ENCODE measurements around the gene CNN1. TPM values are rescaled to one million over a fixed set of nuclear protein-coding genes. Genes with fewer than 3 reads are reported as not detected.

CNN1 gene
- total and polyA plus RNA-seq, 2 of the 13 experiments (the other 11 are each of a cell fraction or from before 2014, with no cell fraction given): 0.70 to 1.1 TPM

- peak; percentile 96 for TF ChIP-seq GATAD1 (CRISPR knock-in tag; IDR thresholded peaks at IDR 0.05)
- peak; percentile 37 for TF ChIP-seq AGO2 (optimal IDR thresholded peaks at IDR 0.05; ENCODE audit: low read depth, low read length)
- peak; percentile 99 for TF ChIP-seq NR2C2 (CRISPR knock-in tag; IDR thresholded peaks at IDR 0.05; ENCODE audit: borderline replicate concordance)
- TF ChIP-seq DNMT3B (CRISPR knock-in tag; conservative IDR thresholded peaks at IDR 0.05): peak; percentile 89
- TF ChIP-seq TBL1XR1 (IDR thresholded peaks at IDR 0.05; ENCODE audit: borderline replicate concordance, low read length, partially characterized antibody): peak; percentile 22
- TF ChIP-seq KLF16 (CRISPR knock-in tag; IDR thresholded peaks at IDR 0.05): peak in 1 of 2 experiments; percentile 83; a peak in 1 of 4 replicates
- 0 out of 2 replicates have a peak, but pooled peaks have one; percentile 27 for TF ChIP-seq NFKBIZ (CRISPR knock-in tag; IDR thresholded peaks at IDR 0.05)
- TF ChIP-seq U2AF1 (optimal IDR thresholded peaks at IDR 0.05; ENCODE audit: low read depth, low read length): no peak
- peak; percentile 37 to 86; a peak in 2 of 4 replicates for TF ChIP-seq NR2F1 (CRISPR knock-in tag; IDR thresholded peaks at IDR 0.05)
- peak in 1 of 2 experiments; percentile 35; a peak in 1 of 4 replicates for TF ChIP-seq ATF4 (CRISPR knock-in tag; IDR thresholded peaks at IDR 0.05)
- peak; percentile 34; the same call in 1 of the 2 replicates for TF ChIP-seq ARID3A (IDR thresholded peaks at IDR 0.05; ENCODE audit: low read depth, low read length)
- TF ChIP-seq ZNF781 (CRISPR knock-in tag; IDR thresholded peaks at IDR 0.05; ENCODE audit: borderline replicate concordance, not compliant biosample characterization): no peak
- TF ChIP-seq ARID5B (CRISPR knock-in tag; IDR thresholded peaks at IDR 0.05): peak; percentile 60
- TF ChIP-seq ARNT (IDR thresholded peaks at IDR 0.05): no peak
- TF ChIP-seq ZBTB39 (CRISPR knock-in tag; IDR thresholded peaks at IDR 0.05): no peak
- 0 out of 2 replicates have a peak, but pooled peaks have one; percentile 5 for TF ChIP-seq MED1 (CRISPR knock-in tag; IDR thresholded peaks at IDR 0.05)
Measured at GRCh38 chr19:11528551-11529341, 9.9 kb upstream of the CNN1 start, which contains the start of gene ECSIT (continued).

All from HepG2 (cell line).